H1 (cell line): ENCODE data around the gene ITGAV. TPM values are rescaled to one million over a fixed set of nuclear protein-coding genes. Genes with fewer than 3 reads are reported as not detected.

Experiments used
- CTCF ChIA-PET: fragments of 300-600 bp; sonication (Branson Sonifier 250); formaldehyde crosslinking; loops from one replicate; lab custom pipeline; 2021; ENCODE audit not compliant: partially characterized antibody; lab: Charles Lee
- POLR2A ChIA-PET: fragments of 300-600 bp; sonication (Branson Sonifier 250); formaldehyde crosslinking; loops from one replicate; lab custom pipeline; 2021; ENCODE audit warnings: inconsistent platforms; ENCODE audit not compliant: partially characterized antibody; lab: Charles Lee
- DNase-seq, 2 experiments: peaks; one replicate each; pipeline versions ENCODE4 v3.0.0 to v3.0.0-alpha.2; 2010 to 2022; ENCODE audit warnings: low spot score in 2 of 2, low read depth in 1 of 2, mixed read lengths in 1 of 2
- FAIRE-seq: peaks from 2 replicates; lab custom pipeline; 2011; peaks lifted over from hg19 to GRCh38; lab: Jason Lieb, UNC
- H2AFZ ChIP-seq: 2 replicates; pipeline ENCODE4 v1.8.1; 2012; ENCODE audit warnings: low read length, inconsistent platforms
- H2AK5ac ChIP-seq: 2 replicates; pipeline ENCODE4 v1.6.1; 2013; ENCODE audit warnings: low read depth, low read length
- H2BK120ac ChIP-seq: replicated peaks from 2 replicates; pipeline ENCODE3; 2013; ENCODE audit warnings: low read depth, low read length, inconsistent platforms
- H2BK12ac ChIP-seq: 2 replicates; pipeline ENCODE4 v1.6.1; 2013; ENCODE audit warnings: low read depth, low read length
- H2BK15ac ChIP-seq: 2 replicates; pipeline ENCODE4 v1.6.1; 2013; ENCODE audit warnings: low read length
- H2BK20ac ChIP-seq: 2 replicates; pipeline ENCODE4 v1.6.1; 2013; ENCODE audit warnings: low read length
- H2BK5ac ChIP-seq: 2 replicates; pipeline ENCODE4 v1.6.1; 2013; ENCODE audit warnings: low read depth, low read length
- H3K14ac ChIP-seq: 2 replicates; pipeline ENCODE4 v1.6.1; 2013; ENCODE audit warnings: inconsistent platforms; ENCODE audit not compliant: insufficient read length
- H3K18ac ChIP-seq: 2 replicates; pipeline ENCODE4 v1.6.1; 2013; ENCODE audit warnings: low read length; ENCODE audit errors: extremely low read depth
- H3K23ac ChIP-seq: 2 replicates; pipeline ENCODE4 v1.6.1; 2013; ENCODE audit warnings: inconsistent platforms; ENCODE audit not compliant: insufficient read length
- H3K23me2 ChIP-seq: 2 replicates; pipeline ENCODE4 v1.6.1; 2013; ENCODE audit warnings: low read depth, low read length
- H3K27ac ChIP-seq: 2 replicates; pipeline ENCODE4 v1.6.1; 2011; ENCODE audit warnings: low read depth, low read length, inconsistent platforms
- H3K27me3 ChIP-seq, 4 experiments: replicated peaks in 1 of 4; 1 replicate in 1 of 4; 2 replicates in 3 of 4; pipeline versions ENCODE4 v1.6.1 to v1.8.1; 2011 to 2013; ENCODE audit warnings: low read length in 3 of 4, mild to moderate bottlenecking in 3 of 4, inconsistent platforms in 2 of 4, mixed read lengths in 2 of 4, moderate library complexity in 1 of 4; ENCODE audit not compliant: control insufficient read depth in 3 of 4, insufficient read depth in 3 of 4; ENCODE audit errors: extremely low read depth in 1 of 4
- H3K36me3 ChIP-seq, 4 experiments: 2 replicates each; pipeline versions ENCODE4 v1.6.1 to v1.8.1; 2011 to 2013; ENCODE audit warnings: mild to moderate bottlenecking in 4 of 4, low read length in 3 of 4, moderate library complexity in 2 of 4, control low read depth in 1 of 4, inconsistent platforms in 1 of 4; ENCODE audit not compliant: insufficient read depth in 4 of 4, control insufficient read depth in 2 of 4
- H3K4ac ChIP-seq: replicated peaks from 2 replicates; pipeline ENCODE3; 2013; ENCODE audit warnings: low read length, low read depth, mixed read lengths, inconsistent platforms; ENCODE audit not compliant: insufficient read length
- H3K4me1 ChIP-seq, 4 experiments: replicated peaks in 1 of 4; 1 replicate in 1 of 4; 2 replicates in 3 of 4; pipeline versions ENCODE4 v1.6.1 to v1.8.1; 2011 to 2013; ENCODE audit warnings: low read length in 3 of 4, inconsistent platforms in 2 of 4, mixed read lengths in 1 of 4; ENCODE audit not compliant: insufficient read depth in 4 of 4, control insufficient read depth in 3 of 4
- H3K4me2 ChIP-seq, 2 experiments: 2 replicates each; pipeline versions ENCODE4 v1.6.1 to v1.8.1; 2011 to 2013; ENCODE audit warnings: low read depth in 2 of 2, low read length in 2 of 2, control low read depth in 1 of 2, inconsistent platforms in 1 of 2, mild to moderate bottlenecking in 1 of 2; ENCODE audit not compliant: insufficient read depth in 1 of 2
- H3K4me3 ChIP-seq, 4 experiments: fragments of 200-600, 300-600 bp in 1 of 4; sonication (generic), shearing (Covaris generic), sonication (Bioruptor Twin) in 1 of 4; 2 replicates each; pipeline versions ENCODE4 v1.5.1 to v1.8.1; 2011 to 2016; ENCODE audit warnings: low read length in 4 of 4, low read depth in 3 of 4, control low read depth in 2 of 4, inconsistent platforms in 2 of 4, mild to moderate bottlenecking in 2 of 4, mixed read lengths in 1 of 4, moderate library complexity in 1 of 4; ENCODE audit not compliant: insufficient read depth in 2 of 4; ENCODE audit errors: extremely low read depth in 1 of 4
- H3K56ac ChIP-seq: replicated peaks from 2 replicates; pipeline ENCODE3; 2013; ENCODE audit warnings: low read depth, mild to moderate bottlenecking, mixed read lengths, low read length, inconsistent platforms; ENCODE audit not compliant: insufficient read length
- H3K79me1 ChIP-seq: 2 replicates; pipeline ENCODE4 v1.6.1; 2013; ENCODE audit warnings: low read depth, low read length, control low read depth
- H3K79me2 ChIP-seq, 2 experiments: 2 replicates each; pipeline versions ENCODE4 v1.6.1 to v1.8.1; 2012 to 2013; ENCODE audit warnings: low read length in 2 of 2, mild to moderate bottlenecking in 2 of 2, inconsistent platforms in 1 of 2; ENCODE audit not compliant: insufficient read depth in 2 of 2, control insufficient read depth in 1 of 2
- H3K9ac ChIP-seq, 4 experiments: replicated peaks in 1 of 4; 1 replicate in 1 of 4; 2 replicates in 3 of 4; pipeline versions ENCODE4 v1.6.1 to v1.8.1; 2011 to 2013; ENCODE audit warnings: low read depth in 3 of 4, low read length in 3 of 4, control low read depth in 2 of 4, mild to moderate bottlenecking in 2 of 4, moderate library complexity in 2 of 4, inconsistent platforms in 1 of 4; ENCODE audit errors: extremely low read depth in 1 of 4
- H3K9me3 ChIP-seq, 2 experiments: 2 replicates each; pipeline versions ENCODE4 v1.6.1 to v1.8.1; 2012 to 2013; ENCODE audit warnings: mild to moderate bottlenecking in 2 of 2, moderate library complexity in 2 of 2, control low read depth in 1 of 2, inconsistent platforms in 1 of 2, low read depth in 1 of 2, low read length in 1 of 2, mixed read lengths in 1 of 2; ENCODE audit not compliant: insufficient read depth in 2 of 2
- H4K20me1 ChIP-seq, 2 experiments: replicated peaks in 1 of 2; 2 replicates each; pipeline versions ENCODE3 to v1.8.1; 2011 to 2013; ENCODE audit warnings: inconsistent platforms in 2 of 2, low read length in 2 of 2, mild to moderate bottlenecking in 1 of 2; ENCODE audit not compliant: insufficient read depth in 2 of 2, control insufficient read depth in 1 of 2
- H4K5ac ChIP-seq: 2 replicates; pipeline ENCODE4 v1.6.1; 2013; ENCODE audit warnings: low read length, low read depth, mixed read lengths, inconsistent platforms; ENCODE audit not compliant: insufficient read length
- H4K8ac ChIP-seq: 2 replicates; pipeline ENCODE4 v1.8.0; 2013; ENCODE audit warnings: mild to moderate bottlenecking, moderate library complexity, low read length, inconsistent platforms; ENCODE audit not compliant: insufficient read depth; ENCODE audit errors: extremely low read depth
- H4K91ac ChIP-seq: replicated peaks from 2 replicates; pipeline ENCODE3; 2013; ENCODE audit warnings: low read length, mixed read lengths, inconsistent platforms; ENCODE audit not compliant: insufficient read length
- ATF2 ChIP-seq: IDR thresholded peaks from 2 replicates; pipeline ENCODE4 v1.6.1; 2012; ENCODE audit warnings: low read length, inconsistent platforms
- BACH1 ChIP-seq: IDR thresholded peaks from 2 replicates; pipeline ENCODE4 v1.6.1; 2012; ENCODE audit warnings: low read length, improper control_type of control experiment
- CEBPB ChIP-seq: IDR thresholded peaks from 2 replicates; pipeline ENCODE4 v1.6.1; 2012; ENCODE audit warnings: low read depth, low read length
- GTF2F1 ChIP-seq: IDR thresholded peaks from 2 replicates; pipeline ENCODE4 v1.6.1; 2012; ENCODE audit warnings: low read depth, low read length, improper control_type of control experiment, borderline replicate concordance
- JUND ChIP-seq: IDR thresholded peaks from 2 replicates; pipeline ENCODE4 v1.6.1; 2011; ENCODE audit warnings: mild to moderate bottlenecking, improper control_type of control experiment, low read length
- POLR2AphosphoS5 ChIP-seq: IDR thresholded peaks from 2 replicates; pipeline ENCODE4 v1.6.1; 2011; ENCODE audit warnings: low read depth, low read length
- RAD21 ChIP-seq, 2 experiments: IDR thresholded peaks in 1 of 2; conservative IDR thresholded peaks in 1 of 2; 2 replicates each; pipeline ENCODE4 v1.6.1; 2011; ENCODE audit warnings: low read depth in 2 of 2, low read length in 2 of 2, improper control_type of control experiment in 1 of 2, inconsistent platforms in 1 of 2, mild to moderate bottlenecking in 1 of 2, moderate library complexity in 1 of 2
- SAP30 ChIP-seq: fragments of 300-600 bp; sonication (generic); IDR thresholded peaks from 2 replicates; pipeline ENCODE4 v1.7.1; 2012; ENCODE audit warnings: low read length, moderate library complexity, mild to moderate bottlenecking, inconsistent platforms; ENCODE audit not compliant: insufficient read depth, insufficient replicate concordance
- TEAD4 ChIP-seq: IDR thresholded peaks from 2 replicates; pipeline ENCODE4 v1.6.1; 2012; ENCODE audit warnings: low read depth, low read length, inconsistent platforms, mixed read lengths
- ZNF274 ChIP-seq: IDR thresholded peaks from 2 replicates; pipeline ENCODE4 v1.7.0; 2012; ENCODE audit warnings: low read length, borderline replicate concordance; ENCODE audit errors: extremely low read depth
- WGBS, 2 experiments: shearing (Covaris generic) in 1 of 2; methylation state at CpG; one replicate each; pipeline versions ENCODE4 v1.1.6 to v1.1.7; 2013 to 2015; ENCODE audit warnings: low lambda C conversion rate in 2 of 2, mixed read lengths in 2 of 2, inconsistent platforms in 1 of 2, low coverage in 1 of 2, missing lambda C conversion rate in 1 of 2; ENCODE audit not compliant: insufficient replicate concordance in 2 of 2, insufficient coverage in 1 of 2, insufficient read length in 1 of 2; ENCODE audit errors: extremely low coverage in 1 of 2, missing lambda C conversion rate in 1 of 2; 5-methylcytosine and 5-hydroxymethylcytosine counted together
- polyA plus RNA-seq, 7 experiments: library from polyadenylated mRNA; depleted of rRNA in 3 of 7; stranded (reverse) in 5 of 7; unstranded in 2 of 7; fragments of >200 nt in 5 of 7; fragments of 200-250 nt in 2 of 7; gene quantifications; 1 replicate in 5 of 7; 2 replicates in 1 of 7; 4 replicates in 1 of 7; pipeline versions ENCODE4 v1.2.1 to v1.2.3, GENCODE V29; 2011 to 2013; ENCODE audit warnings: missing spikeins in 2 of 7, mixed read lengths in 2 of 7
- total RNA-seq: library from RNA; stranded (reverse); fragmentation: NEBNext Ultra II Directional; extraction: Animal tissue kit (Norgen Biotek cat#: 25700); gene quantifications from 2 replicates; pipeline ENCODE4 v1.2.1, GENCODE V29; 2021
- TF ChIP-seq, protein P1 (sequence below): IDR thresholded peaks from 2 replicates; pipeline ENCODE4 v1.6.1; 2012; ENCODE audit warnings: inconsistent platforms

Gene ITGAV
- total and polyA plus RNA-seq, 2 of the 8 experiments (the other 6 are each of a cell fraction or from before 2014, with no cell fraction given): 11.7 to 42.4 TPM

GRCh38 chr2:186669146-186669545 lies 79.3 kb downstream of the ITGAV start:
- Histone ChIP-seq H2AFZ (no peak overlapping the region), H2BK15ac (no peak overlapping the region), H3K79me1 (no peaks in the 10 kb centered on the region), H3K4me1 (no peaks in the 10 kb centered on the region), H3K9me3 (no peaks in the 10 kb centered on the region; a peak in 3 of 4 replicates), H3K27ac (no peak overlapping the region), H3K14ac (no peak overlapping the region), H3K27me3 (no peaks in the 10 kb centered on the region), H2BK5ac (no peak overlapping the region), H3K4me2 (no peak overlapping the region), H2AK5ac (no peak overlapping the region), H2BK12ac (no peak overlapping the region), H3K23me2 (no peaks in the 10 kb centered on the region), H4K91ac (no peak overlapping the region), H3K56ac (no peak overlapping the region), H2BK20ac (no peak overlapping the region), H4K8ac (no peak overlapping the region), H3K4me3 (no peak overlapping the region), H4K20me1 (no peaks in the 10 kb centered on the region), H3K18ac (no peak overlapping the region), H4K5ac (no peak overlapping the region), H2BK120ac (no peak overlapping the region), H3K9ac (no peak overlapping the region), H3K36me3 (peaks cover 4 to 71% (median 42%) of the 10 kb centered on the region in 4 experiments; a peak in 7 of 8 replicates), H3K79me2 (no peaks in the 10 kb centered on the region), H3K23ac (no peak overlapping the region), H3K4ac (no peak overlapping the region)
- ChIA-PET POLR2A (no interaction called here), CTCF (no interaction called here)
- 92% methylated on average over 1 of the region's 1 CpG; no CpG with 5 or more reads in 1 of the 2 experiments for WGBS, 2 experiments
- DNase-seq: no peak
- FAIRE-seq: no peak
- TF ChIP-seq POLR2AphosphoS5: no peak
- no peak for TF ChIP-seq TEAD4
- no peak for TF ChIP-seq RAD21 (IDR thresholded peaks at IDR 0.05 in 1 of 2, conservative IDR thresholded peaks at IDR 0.05 in 1 of 2; ENCODE audit: low read depth in 2 of 2, low read length in 2 of 2)
- no peak for TF ChIP-seq SAP30
- no peak for TF ChIP-seq ZNF274
- no peak for TF ChIP-seq CEBPB
- no peak for TF ChIP-seq ATF2
- TF ChIP-seq GTF2F1: no peak
- TF ChIP-seq BACH1: no peak
- TF ChIP-seq JUND: no peak
- TF ChIP-seq, protein P1, sequence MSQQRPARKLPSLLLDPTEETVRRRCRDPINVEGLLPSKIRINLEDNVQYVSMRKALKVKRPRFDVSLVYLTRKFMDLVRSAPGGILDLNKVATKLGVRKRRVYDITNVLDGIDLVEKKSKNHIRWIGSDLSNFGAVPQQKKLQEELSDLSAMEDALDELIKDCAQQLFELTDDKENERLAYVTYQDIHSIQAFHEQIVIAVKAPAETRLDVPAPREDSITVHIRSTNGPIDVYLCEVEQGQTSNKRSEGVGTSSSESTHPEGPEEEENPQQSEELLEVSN: no peak
